Thymus (tissue), 11 donors: ENCODE data around the gene RXRB. TPM values are rescaled to one million over a fixed set of nuclear protein-coding genes. Genes with fewer than 3 reads are reported as not detected.

ENCODE experiments used
- DNase-seq, 9 donors: peaks; one replicate each; pipeline ENCODE4 v3.0.0-alpha.2; 2013; ENCODE audit warnings: low spot score in 9 of 9, low read depth in 6 of 9, missing footprints in 1 of 9
- H3K27ac ChIP-seq, 2 donors: one replicate each; pipeline ENCODE4 v1.5.1; 2013; ENCODE audit warnings: control low read depth in 1 of 2, low read depth in 1 of 2, low read length in 1 of 2, mild to moderate bottlenecking in 1 of 2, moderate library complexity in 1 of 2
- H3K27me3 ChIP-seq, 2 donors: one replicate each; pipeline ENCODE4 v1.5.1; 2013; ENCODE audit warnings: low read length in 1 of 2; ENCODE audit not compliant: control insufficient read depth in 2 of 2, insufficient read depth in 1 of 2
- H3K36me3 ChIP-seq, 2 donors: one replicate each; pipeline ENCODE4 v1.5.1; 2013; ENCODE audit warnings: low read length in 1 of 2, mild to moderate bottlenecking in 1 of 2, moderate library complexity in 1 of 2; ENCODE audit not compliant: control insufficient read depth in 2 of 2, insufficient read depth in 2 of 2
- H3K4me1 ChIP-seq, 2 donors: one replicate each; pipeline ENCODE4 v1.5.1; 2013; ENCODE audit warnings: low read length in 2 of 2; ENCODE audit not compliant: control insufficient read depth in 2 of 2, insufficient read depth in 2 of 2
- H3K4me3 ChIP-seq, 2 donors: one replicate each; pipeline ENCODE4 v1.5.1; 2013; ENCODE audit warnings: low read length in 2 of 2, control low read depth in 1 of 2, mild to moderate bottlenecking in 1 of 2
- H3K9me3 ChIP-seq, 2 donors: one replicate each; pipeline ENCODE4 v1.5.1; 2013; ENCODE audit warnings: low read length in 1 of 2, mild to moderate bottlenecking in 1 of 2; ENCODE audit not compliant: control insufficient read depth in 2 of 2, insufficient read depth in 1 of 2
- WGBS: extraction: QIAGEN DNeasy Blood & Tissue Kit; methylation state at CpG from one replicate; pipeline ENCODE4 v1.1.7; 2013; 5-methylcytosine and 5-hydroxymethylcytosine counted together
- polyA plus RNA-seq: library from polyadenylated mRNA; stranded (reverse); fragments of 200-250 nt; gene quantifications from one replicate; pipeline ENCODE4 v1.2.3, GENCODE V29; 2013
- total RNA-seq: library from RNA; stranded (reverse); fragments of 120-200 nt; gene quantifications from one replicate; pipeline ENCODE4 v1.2.4, GENCODE V29; 2013
- donor health status: healthy.

RXRB gene
- total and polyA plus RNA-seq, 2 donors: 19.4 to 60.7 TPM

- no peak for DNase-seq
- 65% methylated on average over 11 of the region's 11 CpGs for WGBS
- Histone ChIP-seq H3K4me3 (no peak overlapping the region), H3K4me1 (no peaks in the 10 kb centered on the region), H3K9me3 (no peaks in the 10 kb centered on the region), H3K36me3 (no peaks in the 10 kb centered on the region), H3K27me3 (peaks cover 0 to 17% of the 10 kb centered on the region in 2 donors), H3K27ac (no peak overlapping the region)
Measured at GRCh38 chr6:33173535-33174180, 26.8 kb downstream of the RXRB start.

DNA sequence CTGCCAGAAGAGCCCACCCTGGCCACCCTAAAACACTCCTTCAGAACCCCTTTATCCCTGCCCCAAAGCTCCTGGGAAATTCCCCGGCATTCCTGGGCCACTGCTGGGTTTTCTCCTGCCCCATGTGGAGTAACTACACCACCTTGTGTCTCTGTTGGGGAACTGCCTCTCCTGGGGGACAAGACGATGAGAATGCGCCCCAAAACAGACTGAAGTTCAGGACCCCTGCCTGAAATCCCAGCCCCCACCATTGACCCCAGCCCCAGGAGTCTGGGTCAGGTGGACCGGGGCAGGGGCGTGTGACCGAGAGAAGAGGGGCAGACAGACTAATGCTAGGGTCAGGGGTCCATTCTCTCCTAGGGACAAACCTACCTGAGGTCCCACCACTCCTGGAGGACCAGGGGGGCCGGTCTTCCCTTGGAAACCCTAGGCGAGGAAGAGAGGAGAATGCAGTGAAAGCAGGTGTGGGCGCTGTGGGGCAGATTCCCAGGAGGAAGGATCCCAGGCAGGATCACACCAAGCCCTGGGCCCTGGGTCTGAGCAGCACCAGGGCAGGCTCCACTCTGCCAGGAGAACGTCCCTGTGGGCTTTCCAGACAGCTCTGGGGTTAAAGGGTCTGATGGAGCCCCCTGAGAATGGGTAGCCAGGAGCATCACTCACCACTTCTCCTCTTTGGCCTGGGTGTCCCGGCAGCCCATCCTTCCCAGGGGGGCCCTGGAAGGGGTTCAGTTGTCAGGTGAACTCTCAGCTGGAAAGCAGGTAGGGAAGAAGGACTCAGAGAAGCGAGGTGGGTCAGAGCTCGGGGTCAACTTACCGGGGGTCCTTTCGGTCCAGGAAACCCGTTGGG is 27.6 kb downstream of the RXRB start:
- H3K27ac ChIP-seq: no peak overlapping the region
- no peak overlapping the region for H3K4me3 ChIP-seq
- H3K27me3 ChIP-seq: peaks cover 0 to 19% of the 10 kb centered on the region in 2 donors
- H3K4me1 ChIP-seq: no peaks in the 10 kb centered on the region
- WGBS: 80% methylated on average over 16 of the region's 16 CpGs
- DNase-seq: no peak
- no peaks in the 10 kb centered on the region for H3K9me3 ChIP-seq
- no peaks in the 10 kb centered on the region for H3K36me3 ChIP-seq

DNA sequence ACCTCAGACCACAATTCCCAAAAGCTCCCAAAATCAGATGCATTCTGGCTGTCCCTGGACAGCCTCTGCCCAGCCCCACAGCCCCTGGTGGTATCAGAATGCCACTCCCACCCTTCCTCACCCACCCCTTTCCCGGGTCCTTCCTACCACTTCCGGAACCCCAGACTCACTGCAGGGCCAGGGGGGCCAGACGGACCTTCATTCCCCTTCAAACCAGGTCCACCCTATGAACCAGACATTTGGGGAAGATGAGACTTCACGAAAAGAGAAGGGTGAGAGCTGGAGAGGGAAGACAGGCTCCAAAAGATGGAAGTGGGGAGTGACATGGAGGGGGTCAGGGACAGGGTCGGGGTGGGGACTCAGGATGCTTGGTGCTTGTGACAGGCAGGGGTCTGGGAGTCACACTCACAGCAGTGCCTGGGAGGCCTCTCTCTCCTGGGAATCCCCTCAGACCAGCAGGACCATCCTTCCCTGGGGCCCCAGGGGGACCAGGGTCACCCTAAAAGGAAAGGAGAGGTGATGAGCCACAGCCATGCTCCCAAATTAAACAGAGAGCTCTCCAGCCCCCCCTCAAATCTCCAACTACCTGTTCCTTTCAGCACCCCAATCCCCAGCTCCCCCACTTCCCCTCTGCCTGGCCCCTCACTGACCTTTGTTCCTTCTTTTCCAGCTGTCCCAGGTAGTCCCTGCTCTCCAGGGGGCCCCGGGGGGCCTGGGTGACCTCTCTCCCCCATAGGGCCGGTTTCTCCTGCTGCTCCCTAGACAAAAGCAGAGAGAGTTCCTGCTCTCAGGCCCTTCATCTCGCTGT is 28.4 kb downstream of the RXRB start:
- Histone ChIP-seq H3K27me3 (peaks cover 0 to 19% of the 10 kb centered on the region in 2 donors), H3K27ac (no peak overlapping the region), H3K36me3 (no peaks in the 10 kb centered on the region), H3K4me3 (no peak overlapping the region), H3K9me3 (no peaks in the 10 kb centered on the region), H3K4me1 (no peaks in the 10 kb centered on the region)
- 85% methylated on average over 8 of the region's 8 CpGs for WGBS
- no peak for DNase-seq

DNA sequence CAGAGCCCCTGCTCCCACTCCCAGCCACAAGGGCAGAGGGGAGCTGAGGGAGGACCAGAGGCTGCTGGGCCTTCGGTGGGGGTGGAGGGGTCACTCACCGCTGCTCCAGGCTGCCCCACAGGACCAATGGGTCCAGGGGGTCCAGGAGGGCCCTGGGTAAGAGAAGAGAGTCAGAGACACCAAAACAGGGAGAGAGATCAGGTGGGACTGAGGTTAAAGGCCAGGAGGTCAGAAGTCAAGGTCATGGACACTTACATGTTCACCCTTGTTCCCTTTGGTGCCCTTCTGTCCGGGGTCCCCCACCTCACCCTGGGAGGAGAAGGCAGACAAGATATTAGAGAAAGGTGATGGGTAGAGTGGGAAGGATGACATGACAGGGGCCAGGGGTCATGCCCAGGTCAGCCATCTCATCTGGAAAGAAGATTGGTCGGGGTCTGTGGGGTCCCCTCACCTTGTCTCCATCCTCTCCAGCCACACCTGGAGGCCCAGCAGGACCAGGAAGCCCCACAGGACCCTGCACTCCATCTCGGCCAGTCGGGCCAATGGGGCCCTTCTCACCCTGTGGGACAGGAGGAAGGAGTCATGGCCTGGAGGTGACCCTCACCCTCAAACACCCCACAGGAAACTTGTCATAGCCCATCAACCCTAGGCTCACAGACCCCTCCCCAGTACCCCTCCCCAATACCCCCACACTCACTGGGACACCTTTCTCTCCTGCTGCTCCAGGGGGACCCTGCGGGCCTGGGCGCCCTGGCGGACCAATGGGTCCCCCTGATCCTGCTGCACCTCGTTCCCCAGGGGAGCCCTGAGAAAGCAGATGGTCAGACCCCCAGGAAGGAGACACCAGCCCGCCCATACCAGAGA is 29.2 kb downstream of the RXRB start:
- Histone ChIP-seq H3K27me3 (peaks cover 0 to 19% of the 10 kb centered on the region in 2 donors), H3K9me3 (no peaks in the 10 kb centered on the region), H3K4me1 (no peaks in the 10 kb centered on the region), H3K36me3 (no peaks in the 10 kb centered on the region), H3K4me3 (no peak overlapping the region), H3K27ac (no peak overlapping the region)
- WGBS: 87% methylated on average over 11 of the region's 11 CpGs
- no peak for DNase-seq

DNA sequence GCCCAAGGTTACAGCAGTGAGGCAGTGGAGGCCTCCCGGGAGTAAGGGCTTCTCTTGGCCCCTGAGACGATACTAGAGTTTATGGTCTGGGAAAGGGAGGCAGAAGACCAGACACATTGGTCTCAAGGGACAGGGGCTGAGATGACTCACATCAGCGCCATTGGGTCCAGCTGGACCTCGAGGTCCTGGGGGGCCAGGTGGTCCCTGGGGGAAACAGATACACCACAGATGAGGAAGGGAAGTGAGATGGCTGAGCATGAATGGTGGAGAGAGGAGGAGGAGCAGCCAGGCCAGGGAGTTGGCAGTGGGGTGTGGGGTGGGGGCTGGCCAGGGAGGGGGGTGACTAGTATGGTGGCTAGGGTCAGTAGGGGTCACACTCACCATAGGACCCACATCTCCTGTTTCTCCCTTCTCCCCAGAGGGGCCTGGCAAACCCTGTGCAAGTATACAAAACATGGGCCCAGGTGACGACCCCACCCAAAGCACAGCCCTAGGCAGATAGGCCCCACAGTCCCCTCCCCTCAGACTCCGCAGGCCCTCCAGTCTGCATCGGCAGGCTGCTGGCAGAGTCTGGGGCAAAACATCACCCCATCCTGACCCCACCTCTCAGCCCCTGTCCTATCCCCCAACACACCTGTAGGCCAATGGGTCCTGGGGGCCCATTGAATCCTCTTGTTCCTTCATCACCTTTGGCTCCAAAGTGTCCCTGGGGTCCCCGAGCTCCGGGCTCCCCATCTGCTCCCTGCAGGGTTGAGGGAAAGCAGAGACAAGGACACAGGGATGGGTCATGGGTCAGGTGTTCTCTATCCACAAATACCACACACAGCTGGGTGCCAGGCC is 30.1 kb downstream of the RXRB start:
- Histone ChIP-seq H3K4me1 (no peaks in the 10 kb centered on the region), H3K27me3 (peaks cover 0 to 24% of the 10 kb centered on the region in 2 donors), H3K4me3 (no peak overlapping the region), H3K36me3 (no peaks in the 10 kb centered on the region), H3K27ac (no peak overlapping the region), H3K9me3 (no peaks in the 10 kb centered on the region)
- 85% methylated on average over 9 of the region's 9 CpGs for WGBS
- DNase-seq: no peak

GRCh38 chr6:33169291-33170175 is 30.9 kb downstream of the RXRB start:
- DNase-seq: no peak
- WGBS: 93% methylated on average over 10 of the region's 10 CpGs
- Histone ChIP-seq H3K36me3 (no peaks in the 10 kb centered on the region), H3K27me3 (peaks cover 0 to 23% of the 10 kb centered on the region in 2 donors), H3K9me3 (no peaks in the 10 kb centered on the region), H3K27ac (no peak overlapping the region), H3K4me3 (no peak overlapping the region), H3K4me1 (no peaks in the 10 kb centered on the region)

DNA sequence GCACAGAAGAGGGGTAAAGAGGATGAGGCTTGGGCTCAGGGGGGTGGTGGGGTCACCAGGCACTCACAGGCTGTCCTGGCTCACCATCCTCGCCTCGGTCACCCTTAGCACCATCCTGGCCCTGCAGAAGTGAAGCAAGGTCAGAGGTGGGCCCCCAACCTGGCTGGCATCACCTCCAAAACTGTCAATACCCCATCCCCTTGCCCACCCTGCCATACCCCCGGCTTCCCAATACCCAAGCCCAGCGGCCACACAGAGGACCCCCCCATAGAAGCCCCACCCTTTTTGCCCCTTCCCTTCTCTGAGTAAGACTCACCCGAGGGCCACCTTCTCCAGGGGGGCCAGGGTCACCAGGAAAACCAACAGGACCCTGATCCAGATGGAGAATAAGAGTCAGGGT is 31.8 kb downstream of the RXRB start:
- no peaks in the 10 kb centered on the region for H3K4me1 ChIP-seq
- H3K27ac ChIP-seq: no peak overlapping the region
- no peaks in the 10 kb centered on the region for H3K36me3 ChIP-seq
- no peak overlapping the region for H3K4me3 ChIP-seq
- WGBS: 77% methylated on average over 5 of the region's 5 CpGs
- peaks cover 0 to 1% of the 10 kb centered on the region in 2 donors for H3K9me3 ChIP-seq
- no peak for DNase-seq
- H3K27me3 ChIP-seq: peaks cover 0 to 27% of the 10 kb centered on the region in 2 donors
